IMR-90 (cell line): ENCODE measurements around the gene TTC3.

Experiments
- BHLHE40 ChIP-seq: fragments of 150-350 bp; IDR thresholded peaks from 2 replicates; pipeline ENCODE4 v1.6.1; 2016; ENCODE audit warnings: mild to moderate bottlenecking, low read depth, low read length
- CHD1 ChIP-seq: IDR thresholded peaks from 2 replicates; pipeline ENCODE4 v1.6.1; 2012; ENCODE audit warnings: low read depth, low read length, improper control_type of control experiment
- CTCF ChIP-seq: conservative IDR thresholded peaks from 2 replicates; pipeline ENCODE4 v1.5.1; 2012; ENCODE audit warnings: mild to moderate bottlenecking, low read depth, low read length, improper control_type of control experiment
- MAZ ChIP-seq: IDR thresholded peaks from 2 replicates; pipeline ENCODE4 v1.6.1; 2012; ENCODE audit warnings: low read depth, mild to moderate bottlenecking, low read length, improper control_type of control experiment, moderate library complexity, borderline replicate concordance
- MXI1 ChIP-seq: IDR thresholded peaks from 2 replicates; pipeline ENCODE4 v1.6.1; 2012; ENCODE audit warnings: low read depth, mild to moderate bottlenecking, low read length, moderate library complexity, borderline replicate concordance
- NFE2L2 ChIP-seq: fragments of 150-350 bp; IDR thresholded peaks from 2 replicates; pipeline ENCODE4 v1.6.1; 2016; ENCODE audit warnings: low read depth, mild to moderate bottlenecking, low read length
- POLR2A ChIP-seq: IDR thresholded peaks from 2 replicates; pipeline ENCODE4 v1.6.1; 2012; ENCODE audit warnings: mild to moderate bottlenecking, low read depth, low read length
- RAD21 ChIP-seq: IDR thresholded peaks from 2 replicates; pipeline ENCODE4 v1.6.1; 2012; ENCODE audit warnings: low read length, improper control_type of control experiment
- RCOR1 ChIP-seq: IDR thresholded peaks from 2 replicates; pipeline ENCODE4 v1.6.1; 2012; ENCODE audit warnings: mild to moderate bottlenecking, low read length, improper control_type of control experiment; ENCODE audit not compliant: insufficient replicate concordance
- RFX5 ChIP-seq: IDR thresholded peaks from 2 replicates; pipeline ENCODE4 v1.8.0; 2012; ENCODE audit warnings: low read depth, mild to moderate bottlenecking, low read length, moderate library complexity
- SMC3 ChIP-seq: fragments of 150-350 bp; IDR thresholded peaks from 2 replicates; pipeline ENCODE4 v1.6.1; 2016; ENCODE audit warnings: low read depth, mild to moderate bottlenecking, antibody characterized with exemption, low read length, moderate library complexity
- TF ChIP-seq, protein P1 (sequence below): fragments of 150-350 bp; IDR thresholded peaks from 2 replicates; pipeline ENCODE4 v1.6.1; 2016; ENCODE audit warnings: low read depth, mild to moderate bottlenecking, low read length, moderate library complexity, borderline replicate concordance
- TF ChIP-seq, protein P2 (sequence below): fragments of 150-350 bp; IDR thresholded peaks from 2 replicates; pipeline ENCODE4 v1.6.1; 2017; ENCODE audit warnings: mild to moderate bottlenecking, antibody characterized with exemption, low read length, low read depth

DNA sequence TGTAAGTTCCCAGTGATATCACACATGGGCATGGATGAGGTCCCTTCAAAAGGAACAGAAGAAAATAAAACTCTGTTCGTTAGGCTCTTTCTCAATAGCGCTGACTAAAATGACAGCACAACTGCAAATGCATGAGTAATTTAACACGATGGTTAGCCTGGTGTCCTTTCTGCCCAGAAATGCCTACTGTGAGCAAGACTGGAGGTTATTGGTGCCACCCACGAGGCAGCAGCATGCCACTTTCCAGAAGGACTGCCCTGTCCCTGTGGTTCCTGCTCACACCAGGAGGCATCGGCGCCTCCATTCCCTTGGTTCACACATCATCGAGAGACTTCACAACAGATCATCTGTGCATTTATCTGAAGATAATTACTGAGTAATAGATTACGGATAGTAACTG lies 167.9 kb downstream of the TTC3 start:
- no peak for TF ChIP-seq CTCF
- TF ChIP-seq MXI1, result no peak
- TF ChIP-seq MAZ, result no peak
- TF ChIP-seq RFX5, result no peak
- no peak for TF ChIP-seq CHD1
- TF ChIP-seq, protein P1, sequence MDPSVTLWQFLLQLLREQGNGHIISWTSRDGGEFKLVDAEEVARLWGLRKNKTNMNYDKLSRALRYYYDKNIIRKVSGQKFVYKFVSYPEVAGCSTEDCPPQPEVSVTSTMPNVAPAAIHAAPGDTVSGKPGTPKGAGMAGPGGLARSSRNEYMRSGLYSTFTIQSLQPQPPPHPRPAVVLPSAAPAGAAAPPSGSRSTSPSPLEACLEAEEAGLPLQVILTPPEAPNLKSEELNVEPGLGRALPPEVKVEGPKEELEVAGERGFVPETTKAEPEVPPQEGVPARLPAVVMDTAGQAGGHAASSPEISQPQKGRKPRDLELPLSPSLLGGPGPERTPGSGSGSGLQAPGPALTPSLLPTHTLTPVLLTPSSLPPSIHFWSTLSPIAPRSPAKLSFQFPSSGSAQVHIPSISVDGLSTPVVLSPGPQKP, result no peak
- no peak for TF ChIP-seq POLR2A
- no peak for TF ChIP-seq SMC3
- TF ChIP-seq, protein P2, sequence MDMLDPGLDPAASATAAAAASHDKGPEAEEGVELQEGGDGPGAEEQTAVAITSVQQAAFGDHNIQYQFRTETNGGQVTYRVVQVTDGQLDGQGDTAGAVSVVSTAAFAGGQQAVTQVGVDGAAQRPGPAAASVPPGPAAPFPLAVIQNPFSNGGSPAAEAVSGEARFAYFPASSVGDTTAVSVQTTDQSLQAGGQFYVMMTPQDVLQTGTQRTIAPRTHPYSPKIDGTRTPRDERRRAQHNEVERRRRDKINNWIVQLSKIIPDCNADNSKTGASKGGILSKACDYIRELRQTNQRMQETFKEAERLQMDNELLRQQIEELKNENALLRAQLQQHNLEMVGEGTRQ, result no peak
- TF ChIP-seq BHLHE40, result no peak
- TF ChIP-seq RCOR1, result no peak
- TF ChIP-seq RAD21, result no peak
- TF ChIP-seq NFE2L2, result no peak
